SK-N-MC (cell line): Measurements from ENCODE around the gene PRMT7.

Source experiments
- DNase-seq: peaks from one replicate; pipeline ENCODE4 v3.0.0-alpha.2; 2011; ENCODE audit warnings: low read depth, low spot score
- H3K27ac ChIP-seq: fragments of 200-600 bp; sonication (generic); 2 replicates; pipeline ENCODE4 v1.5.1; 2016; ENCODE audit warnings: mixed run types
- H3K36me3 ChIP-seq: fragments of 200-600 bp; sonication (generic); 2 replicates; pipeline ENCODE4 v1.6.1; 2017; ENCODE audit warnings: antibody characterized with exemption, low read length, mixed read lengths; ENCODE audit not compliant: insufficient read depth
- H3K4me3 ChIP-seq: fragments of 200-600 bp; sonication (generic); 2 replicates; pipeline ENCODE4 v1.5.1; 2016
- H3K9ac ChIP-seq: fragments of 200-600 bp; sonication (generic); 2 replicates; pipeline ENCODE4 v1.8.0; 2017; ENCODE audit warnings: mixed run types, mixed read lengths; ENCODE audit not compliant: insufficient read length
- H3K9me3 ChIP-seq: fragments of 200-600 bp; sonication (generic); 2 replicates; pipeline ENCODE4 v1.6.1; 2017; ENCODE audit warnings: low read depth, mild to moderate bottlenecking, antibody characterized with exemption, low read length, moderate library complexity, mixed read lengths
- EZH2 ChIP-seq: fragments of 200-600 bp; sonication (generic); IDR thresholded peaks from one replicate; pipeline ENCODE4 v1.6.1; 2017; ENCODE audit warnings: antibody characterized with exemption
- FOXP2 ChIP-seq: optimal IDR thresholded peaks from 2 replicates; pipeline ENCODE3; 2011; ENCODE audit warnings: mild to moderate bottlenecking, moderate library complexity; ENCODE audit not compliant: insufficient read depth; ENCODE audit errors: extremely low read length, control extremely low read depth
- POLR2AphosphoS5 ChIP-seq: IDR thresholded peaks from 2 replicates; pipeline ENCODE4 v1.6.1; 2012; ENCODE audit warnings: mild to moderate bottlenecking, low read depth, low read length, borderline replicate concordance

Gene PRMT7

DNA sequence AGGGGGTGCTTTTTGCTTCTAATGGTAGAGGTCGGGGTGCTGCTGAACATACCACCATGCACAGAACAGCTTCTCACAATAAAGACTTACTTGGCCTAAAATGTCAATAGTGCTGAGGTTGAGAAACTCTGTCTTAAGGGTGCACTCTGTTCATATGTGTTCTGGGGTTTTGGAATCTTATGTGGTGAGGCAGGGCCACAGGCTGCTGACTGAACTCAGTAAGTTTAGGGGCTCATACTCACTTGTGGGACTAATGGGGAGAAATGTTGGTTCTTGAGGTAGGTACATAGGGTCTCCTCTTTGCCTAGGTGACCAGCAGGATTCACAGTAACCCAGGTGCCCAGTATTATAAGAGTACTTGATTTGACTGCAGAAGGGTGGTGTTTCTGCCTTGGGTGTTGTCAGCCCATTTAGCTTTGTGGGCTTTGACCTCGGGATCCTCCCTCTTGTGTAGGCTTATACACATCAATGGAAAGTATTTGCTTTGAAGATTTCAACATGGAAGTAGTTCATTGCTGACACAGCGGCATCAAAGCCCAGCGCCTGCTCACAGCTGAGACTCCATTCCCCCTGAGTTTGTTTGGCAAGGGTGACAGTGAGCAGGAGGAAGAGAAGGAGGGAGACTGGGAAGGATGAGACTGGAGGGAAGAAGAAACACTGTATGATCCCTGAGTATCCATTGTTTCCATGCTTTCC lies 29.3 kb upstream of the PRMT7 start:
- no peaks in the 10 kb centered on the region for H3K9me3 ChIP-seq
- DNase-seq: no peak
- no peak overlapping the region for H3K9ac ChIP-seq
- H3K27ac ChIP-seq: no peak overlapping the region
- no peaks in the 10 kb centered on the region for H3K36me3 ChIP-seq
- TF ChIP-seq FOXP2: no peak
- TF ChIP-seq POLR2AphosphoS5: no peak
- TF ChIP-seq EZH2: no peak
- H3K4me3 ChIP-seq: no peak overlapping the region

DNA sequence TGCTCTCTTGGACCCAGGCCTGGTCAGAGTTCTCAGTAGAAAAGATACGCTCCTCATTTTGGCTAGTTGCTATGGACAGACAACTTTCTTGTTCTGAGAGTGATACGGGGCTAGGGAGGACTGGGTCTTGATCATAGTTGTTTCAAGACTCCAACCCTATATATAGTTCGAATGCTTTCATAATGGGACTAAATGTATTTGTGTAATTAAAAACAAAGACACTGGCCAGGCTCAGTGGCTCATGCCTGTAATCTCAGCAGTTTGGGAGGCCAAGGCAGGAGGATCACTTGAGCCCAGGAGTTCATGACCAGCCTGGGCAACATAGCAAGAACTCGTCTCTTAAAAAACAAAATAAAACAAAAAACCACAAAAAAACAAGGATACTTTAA lies 28.8 kb upstream of the PRMT7 start:
- H3K9me3 ChIP-seq: no peaks in the 10 kb centered on the region
- no peaks in the 10 kb centered on the region for H3K36me3 ChIP-seq
- no peak overlapping the region for H3K9ac ChIP-seq
- DNase-seq: no peak
- H3K27ac ChIP-seq: no peak overlapping the region
- no peak for TF ChIP-seq POLR2AphosphoS5
- TF ChIP-seq EZH2: no peak
- no peak for TF ChIP-seq FOXP2
- no peak overlapping the region for H3K4me3 ChIP-seq

GRCh38 chr16:68283346-68283745 lies 27.5 kb upstream of the PRMT7 start:
- Histone ChIP-seq H3K9ac (no peak overlapping the region), H3K27ac (no peak overlapping the region)

GRCh38 chr16:68283801-68284598 lies 26.8 kb upstream of the PRMT7 start:
- Histone ChIP-seq H3K27ac (no peak overlapping the region), H3K9me3 (no peaks in the 10 kb centered on the region), H3K36me3 (no peaks in the 10 kb centered on the region; the same call in 1 of the 2 replicates), H3K9ac (no peak overlapping the region), H3K4me3 (no peak overlapping the region)
- no peak for DNase-seq
- TF ChIP-seq POLR2AphosphoS5 (no peak), FOXP2 (no peak), EZH2 (no peak)

More at GRCh38 chr16:68283346-68283745, 27.5 kb upstream of the PRMT7 start:
- TF ChIP-seq POLR2AphosphoS5: no peak
- TF ChIP-seq FOXP2: no peak
- no peak for TF ChIP-seq EZH2
- Histone ChIP-seq H3K4me3 (no peak overlapping the region), H3K36me3 (no peaks in the 10 kb centered on the region; the same call in 1 of the 2 replicates), H3K9me3 (no peaks in the 10 kb centered on the region)
- no peak for DNase-seq

GRCh38 chr16:68284847-68285246 lies 26.0 kb upstream of the PRMT7 start:
- Histone ChIP-seq H3K27ac (no peak overlapping the region), H3K36me3 (no peaks in the 10 kb centered on the region; the same call in 1 of the 2 replicates), H3K4me3 (no peak overlapping the region), H3K9ac (no peak overlapping the region), H3K9me3 (no peaks in the 10 kb centered on the region)
- no peak for DNase-seq
- TF ChIP-seq EZH2 (no peak), POLR2AphosphoS5 (no peak), FOXP2 (no peak)

DNA sequence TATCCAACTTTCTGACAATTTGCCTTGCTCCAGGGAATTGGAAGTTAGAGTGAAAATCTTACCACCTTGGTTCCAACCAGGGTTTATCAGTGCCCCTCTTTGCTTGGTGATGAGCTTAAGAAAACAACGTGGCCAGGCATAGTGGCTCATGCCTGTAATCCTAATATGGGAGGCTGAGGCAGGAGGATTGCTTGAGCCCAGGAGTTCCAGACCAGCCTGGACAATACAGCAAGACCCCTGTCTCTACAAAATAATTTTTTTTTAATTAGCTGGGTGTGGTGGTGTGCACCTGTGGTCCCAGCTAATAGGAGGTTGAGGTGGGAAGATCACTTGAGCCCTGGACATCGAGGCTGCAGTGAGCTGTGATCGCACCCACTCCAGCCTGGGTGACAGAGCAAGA lies 25.1 kb upstream of the PRMT7 start:
- no peaks in the 10 kb centered on the region; the same call in 1 of the 2 replicates for H3K36me3 ChIP-seq
- no peaks in the 10 kb centered on the region for H3K9me3 ChIP-seq
- no peak overlapping the region for H3K4me3 ChIP-seq
- TF ChIP-seq EZH2 (no peak), POLR2AphosphoS5 (no peak), FOXP2 (no peak)
- no peak overlapping the region for H3K27ac ChIP-seq
- DNase-seq: no peak
- no peak overlapping the region for H3K9ac ChIP-seq

- Histone ChIP-seq H3K36me3 (no peaks in the 10 kb centered on the region; the same call in 1 of the 2 replicates), H3K4me3 (no peak overlapping the region), H3K9me3 (no peaks in the 10 kb centered on the region), H3K9ac (no peak overlapping the region), H3K27ac (no peak overlapping the region)
- TF ChIP-seq FOXP2: no peak
- no peak for TF ChIP-seq EZH2
- TF ChIP-seq POLR2AphosphoS5: no peak
- no peak for DNase-seq
Observed at GRCh38 chr16:68286153-68287074, 24.4 kb upstream of the PRMT7 start.
